SK-N-SH (cell line): ENCODE measurements around the gene FBXO4. TPM values are rescaled to one million over a fixed set of nuclear protein-coding genes. Genes with fewer than 3 reads are reported as not detected.

Source experiments
- CTCF ChIA-PET: fragments of 300-600, 350-600 bp; formaldehyde crosslinking; extraction: SDS; loops from one replicate; lab custom pipeline; 2021; lab: Yijun Ruan, JAX
- POLR2A ChIA-PET: fragments of 350-600 bp; sonication (Branson Sonifier 250); formaldehyde crosslinking; extraction: SDS; loops from one replicate; lab custom pipeline; 2020; ENCODE audit warnings: antibody characterized with exemption, inconsistent platforms; lab: Yijun Ruan, JAX
- DNase-seq: peaks from one replicate; pipeline ENCODE4 v3.0.0; 2012
- H2AFZ ChIP-seq: fragments of 200-600 bp; sonication (generic); 2 replicates; pipeline ENCODE4 v1.8.1; 2016; ENCODE audit warnings: antibody characterized with exemption, mild to moderate bottlenecking, low read depth
- H3F3A ChIP-seq: fragments of 200-600 bp; sonication (generic); replicated peaks from 2 replicates; pipeline ENCODE3; 2016; ENCODE audit warnings: antibody characterized with exemption, mild to moderate bottlenecking; ENCODE audit not compliant: insufficient read depth
- H3K27ac ChIP-seq, 2 experiments: fragments of 200-500 bp in 1 of 2; fragments of 200-600 bp in 1 of 2; sonication (Bioruptor generic) in 1 of 2; sonication (generic), shearing (Covaris generic) in 1 of 2; 2 replicates each; pipeline versions ENCODE4 v1.5.1 to v1.6.1; 2014 to 2016; ENCODE audit warnings: low read depth in 2 of 2, inconsistent platforms in 1 of 2, low read length in 1 of 2, mild to moderate bottlenecking in 1 of 2, mixed read lengths in 1 of 2
- H3K27me3 ChIP-seq: fragments of 200-600 bp; sonication (generic), shearing (Covaris generic); 2 replicates; pipeline ENCODE4 v1.6.1; 2016; ENCODE audit warnings: mixed run types; ENCODE audit not compliant: insufficient read depth
- H3K36me3 ChIP-seq, 2 experiments: fragments of 200-500 bp in 1 of 2; fragments of 200-600 bp in 1 of 2; sonication (Bioruptor generic) in 1 of 2; sonication (generic) in 1 of 2; replicated peaks in 1 of 2; 2 replicates each; pipeline versions ENCODE3 to v1.5.1; 2014 to 2016; ENCODE audit warnings: low read length in 1 of 2, mild to moderate bottlenecking in 1 of 2; ENCODE audit not compliant: insufficient read depth in 2 of 2, control insufficient read depth in 1 of 2
- H3K4me1 ChIP-seq, 2 experiments: fragments of 200-500 bp in 1 of 2; fragments of 200-600 bp in 1 of 2; sonication (Bioruptor generic) in 1 of 2; sonication (generic), shearing (Covaris generic) in 1 of 2; 2 replicates each; pipeline versions ENCODE4 v1.5.1 to v1.6.1; 2014 to 2016; ENCODE audit warnings: low read depth in 1 of 2, low read length in 1 of 2, mixed run types in 1 of 2; ENCODE audit not compliant: insufficient read depth in 2 of 2, control insufficient read depth in 1 of 2
- H3K4me2 ChIP-seq: fragments of 200-600 bp; sonication (generic), shearing (Covaris generic); 2 replicates; pipeline ENCODE4 v1.6.1; 2017; ENCODE audit warnings: mixed run types
- H3K4me3 ChIP-seq, 2 experiments: fragments of 200-500 bp in 1 of 2; fragments of 200-600 bp in 1 of 2; sonication (Bioruptor generic) in 1 of 2; sonication (generic), shearing (Covaris generic) in 1 of 2; 2 replicates each; pipeline versions ENCODE4 v1.5.1 to v1.8.1; 2014 to 2016; ENCODE audit warnings: low read depth in 2 of 2, inconsistent platforms in 1 of 2, low read length in 1 of 2, mild to moderate bottlenecking in 1 of 2, mixed read lengths in 1 of 2, moderate library complexity in 1 of 2
- H3K79me2 ChIP-seq: fragments of 200-600 bp; sonication (generic); 2 replicates; pipeline ENCODE4 v1.8.1; 2017; ENCODE audit warnings: mild to moderate bottlenecking; ENCODE audit not compliant: insufficient read depth
- H3K9ac ChIP-seq: fragments of 200-600 bp; sonication (generic); 2 replicates; pipeline ENCODE4 v1.6.1; 2017; ENCODE audit warnings: mixed run types
- H3K9me2 ChIP-seq: fragments of 200-600 bp; sonication (generic); 2 replicates; pipeline ENCODE4 v1.6.1; 2017; ENCODE audit warnings: mixed run types
- H3K9me3 ChIP-seq: fragments of 200-600 bp; sonication (generic); 2 replicates; pipeline ENCODE4 v1.6.1; 2017; ENCODE audit warnings: mixed run types, mild to moderate bottlenecking, moderate library complexity
- H4K20me1 ChIP-seq: fragments of 200-600 bp; sonication (generic); 2 replicates; pipeline ENCODE4 v1.6.1; 2017; ENCODE audit warnings: mild to moderate bottlenecking, mixed run types; ENCODE audit not compliant: insufficient read depth
- FOXJ3 ChIP-seq: sonication (generic); formaldehyde crosslinking; IDR thresholded peaks from 2 replicates; pipeline ENCODE4 v1.5.1; 2020; ENCODE audit warnings: mild to moderate bottlenecking, missing genetic modification reagents
- FOXM1 ChIP-seq: IDR thresholded peaks from 2 replicates; pipeline ENCODE4 v1.4.0; 2012; ENCODE audit warnings: low read depth, mild to moderate bottlenecking
- GATA2 ChIP-seq: sonication (generic); formaldehyde crosslinking; IDR thresholded peaks from 2 replicates; pipeline ENCODE4 v1.5.0; 2020; ENCODE audit warnings: mild to moderate bottlenecking, missing genetic modification reagents
- POLR2AphosphoS5 ChIP-seq: IDR thresholded peaks from 2 replicates; pipeline ENCODE4 v1.6.1; 2012; ENCODE audit warnings: low read depth, low read length
- RAD21 ChIP-seq: IDR thresholded peaks from 2 replicates; pipeline ENCODE4 v1.6.1; 2012; ENCODE audit warnings: mild to moderate bottlenecking, low read length
- RCOR1 ChIP-seq: fragments of 150-350 bp; IDR thresholded peaks from 2 replicates; pipeline ENCODE4 v1.6.1; 2017; ENCODE audit warnings: antibody characterized with exemption, low read length
- RFX5 ChIP-seq: IDR thresholded peaks from 2 replicates; pipeline ENCODE4 v1.6.1; 2012; ENCODE audit warnings: mild to moderate bottlenecking, improper control_type of control experiment, low read length
- RXRA ChIP-seq: IDR thresholded peaks from 2 replicates; pipeline ENCODE4 v1.4.0; 2012; ENCODE audit warnings: low read depth, mild to moderate bottlenecking, borderline replicate concordance
- SIN3A ChIP-seq: IDR thresholded peaks from 2 replicates; pipeline ENCODE4 v1.6.1; 2012; ENCODE audit warnings: low read depth, mild to moderate bottlenecking, low read length, moderate library complexity, borderline replicate concordance
- SMC3 ChIP-seq: IDR thresholded peaks from 2 replicates; pipeline ENCODE4 v1.6.1; 2012; ENCODE audit warnings: low read depth, low read length, improper control_type of control experiment
- TCF12 ChIP-seq: IDR thresholded peaks from 2 replicates; pipeline ENCODE4 v1.4.0; 2012
- YY1 ChIP-seq: IDR thresholded peaks from 2 replicates; pipeline ENCODE4 v1.4.0; 2012; ENCODE audit warnings: low read depth, mild to moderate bottlenecking
- WGBS: methylation state at CpG from one replicate; pipeline ENCODE4 v1.1.6; 2017; ENCODE audit warnings: low lambda C conversion rate; 5-methylcytosine and 5-hydroxymethylcytosine counted together
- polyA plus RNA-seq, 3 experiments: library from polyadenylated mRNA; depleted of rRNA; stranded (reverse); fragments of >200 nt; gene quantifications; 2 replicates each; pipeline ENCODE4 v1.2.3, GENCODE V29; 2012
- TF ChIP-seq, protein P1 (sequence below): fragments of 150-350 bp; IDR thresholded peaks from 2 replicates; pipeline ENCODE4 v1.6.1; 2017; ENCODE audit warnings: antibody characterized with exemption, low read length, low read depth, borderline replicate concordance
- TF ChIP-seq, protein P2 (sequence below): fragments of 200-600 bp; sonication (generic); IDR thresholded peaks from 2 replicates; pipeline ENCODE4 v1.6.1; 2017; ENCODE audit warnings: antibody characterized with exemption, mild to moderate bottlenecking, moderate library complexity
- TF ChIP-seq, protein P3 (sequence below): IDR thresholded peaks from 2 replicates; pipeline ENCODE4 v1.4.0; 2012; ENCODE audit warnings: low read depth, borderline replicate concordance

Gene FBXO4
- polyA plus RNA-seq, 1 of the 3 experiments (the other 2 are of a cell fraction) = 2.9 TPM

DNA sequence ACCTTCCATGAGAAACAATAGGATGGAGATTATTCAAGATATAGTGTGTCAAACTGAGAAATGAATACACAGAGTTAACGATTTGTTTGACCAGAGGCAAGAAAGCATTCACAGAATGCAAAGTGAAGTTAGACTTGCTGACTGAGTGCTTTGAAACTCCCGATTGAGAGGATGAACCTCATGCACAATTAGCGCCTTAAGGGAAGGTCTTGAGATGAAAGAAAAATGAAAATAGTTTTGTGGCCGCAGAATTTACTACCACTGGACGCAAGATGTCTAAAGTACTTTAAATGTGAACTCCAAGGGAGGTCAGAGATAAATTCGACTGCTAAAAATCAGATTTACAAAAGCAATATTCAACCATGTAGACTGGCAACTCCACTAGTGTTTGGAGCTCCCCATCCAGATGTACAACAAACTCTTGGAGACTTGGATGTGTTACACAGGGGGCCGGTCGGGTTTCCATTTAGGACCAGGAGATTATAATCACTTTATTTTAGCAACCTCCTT is 21.6 kb upstream of the FBXO4 start:
- POLR2A ChIA-PET = interaction anchor here (0.8 to 1.6 kb wide), 7 partner anchors 11 to 110 kb away, joined by 3 to 11 read pairs (median 6); partner anchors contain the start of genes FBXO4 and OXCT1
- Histone ChIP-seq H3K4me2 (peak overlapping the region; percentile 87), H3K9me2 (no peaks in the 10 kb centered on the region)
- no peak for DNase-seq
- TF ChIP-seq GATA2 (no peak), RFX5 (no peak), SIN3A (no peak), RAD21 (no peak), RCOR1 (no peak), RXRA (no peak), SMC3 (no peak), FOXM1 (no peak), POLR2AphosphoS5 (no peak), FOXJ3 (CRISPR knock-in tag) (no peak), TCF12 (no peak), YY1 (no peak)
- TF ChIP-seq, protein P1, sequence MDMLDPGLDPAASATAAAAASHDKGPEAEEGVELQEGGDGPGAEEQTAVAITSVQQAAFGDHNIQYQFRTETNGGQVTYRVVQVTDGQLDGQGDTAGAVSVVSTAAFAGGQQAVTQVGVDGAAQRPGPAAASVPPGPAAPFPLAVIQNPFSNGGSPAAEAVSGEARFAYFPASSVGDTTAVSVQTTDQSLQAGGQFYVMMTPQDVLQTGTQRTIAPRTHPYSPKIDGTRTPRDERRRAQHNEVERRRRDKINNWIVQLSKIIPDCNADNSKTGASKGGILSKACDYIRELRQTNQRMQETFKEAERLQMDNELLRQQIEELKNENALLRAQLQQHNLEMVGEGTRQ = no peak
- TF ChIP-seq, protein P2, sequence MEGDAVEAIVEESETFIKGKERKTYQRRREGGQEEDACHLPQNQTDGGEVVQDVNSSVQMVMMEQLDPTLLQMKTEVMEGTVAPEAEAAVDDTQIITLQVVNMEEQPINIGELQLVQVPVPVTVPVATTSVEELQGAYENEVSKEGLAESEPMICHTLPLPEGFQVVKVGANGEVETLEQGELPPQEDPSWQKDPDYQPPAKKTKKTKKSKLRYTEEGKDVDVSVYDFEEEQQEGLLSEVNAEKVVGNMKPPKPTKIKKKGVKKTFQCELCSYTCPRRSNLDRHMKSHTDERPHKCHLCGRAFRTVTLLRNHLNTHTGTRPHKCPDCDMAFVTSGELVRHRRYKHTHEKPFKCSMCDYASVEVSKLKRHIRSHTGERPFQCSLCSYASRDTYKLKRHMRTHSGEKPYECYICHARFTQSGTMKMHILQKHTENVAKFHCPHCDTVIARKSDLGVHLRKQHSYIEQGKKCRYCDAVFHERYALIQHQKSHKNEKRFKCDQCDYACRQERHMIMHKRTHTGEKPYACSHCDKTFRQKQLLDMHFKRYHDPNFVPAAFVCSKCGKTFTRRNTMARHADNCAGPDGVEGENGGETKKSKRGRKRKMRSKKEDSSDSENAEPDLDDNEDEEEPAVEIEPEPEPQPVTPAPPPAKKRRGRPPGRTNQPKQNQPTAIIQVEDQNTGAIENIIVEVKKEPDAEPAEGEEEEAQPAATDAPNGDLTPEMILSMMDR = no peak
- TF ChIP-seq, protein P3, sequence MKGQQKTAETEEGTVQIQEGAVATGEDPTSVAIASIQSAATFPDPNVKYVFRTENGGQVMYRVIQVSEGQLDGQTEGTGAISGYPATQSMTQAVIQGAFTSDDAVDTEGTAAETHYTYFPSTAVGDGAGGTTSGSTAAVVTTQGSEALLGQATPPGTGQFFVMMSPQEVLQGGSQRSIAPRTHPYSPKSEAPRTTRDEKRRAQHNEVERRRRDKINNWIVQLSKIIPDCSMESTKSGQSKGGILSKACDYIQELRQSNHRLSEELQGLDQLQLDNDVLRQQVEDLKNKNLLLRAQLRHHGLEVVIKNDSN = no peak
- TF ChIP-seq, all 33 proteins: peak for 0
- Histone ChIP-seq H3K27ac (peak overlapping the region; percentile 58 to 75; a peak in 3 of 4 replicates), H3K36me3 (peaks cover 20 to 26% of the 10 kb centered on the region in 2 experiments), H3F3A (peaks cover 14% of the 10 kb centered on the region), H3K9me3 (no peaks in the 10 kb centered on the region), H3K27me3 (no peaks in the 10 kb centered on the region), H3K4me1 (peaks cover 8 to 10% of the 10 kb centered on the region in 2 experiments), H4K20me1 (no peaks in the 10 kb centered on the region), H3K4me3 (peak overlapping the region; percentile 83 to 98), H3K79me2 (peaks cover 28% of the 10 kb centered on the region), H3K9ac (peak overlapping the region; percentile 54), H2AFZ (peak overlapping the region; percentile 95)
- CTCF ChIA-PET = interaction anchor here (1.3 to 1.5 kb wide), 2 partner anchors 46 to 154 kb away, joined by 5 to 8 read pairs; no protein-coding TSS in a partner anchor
- WGBS = 24% methylated on average over 8 of the region's 8 CpGs
